ENCODE measurements around the gene FOXL1. TPM values are rescaled to one million over a fixed set of nuclear protein-coding genes. Genes with fewer than 3 reads are reported as not detected.

FOXL1 gene
- total RNA-seq, 2 experiments from 2014 or later = not detected

- Mint-ChIP-seq H3K27ac (no peak overlapping the region), H3K4me3 (no peak overlapping the region), H3K27me3 (peaks cover 24% of the 10 kb centered on the region), H3K36me3 (ENCODE audit: low read depth) (no peaks in the 10 kb centered on the region), H3K9me3 (no peaks in the 10 kb centered on the region), H3K4me1 (ENCODE audit: low read depth) (no peaks in the 10 kb centered on the region)
- Histone ChIP-seq H3K27me3 (ENCODE audit: control insufficient read depth in 1 of 2, insufficient read depth in 2 of 2, low read length in 2 of 2) (no peaks in the 10 kb centered on the region), H3K4me1 (ENCODE audit: insufficient read depth, low read length) (no peaks in the 10 kb centered on the region), H3K36me3 (ENCODE audit: insufficient read depth, low read length) (no peaks in the 10 kb centered on the region), H3K4me3 (ENCODE audit: low read length) (no peak overlapping the region), H3K27ac (ENCODE audit: low read depth in 1 of 2, low read length in 2 of 2) (no peak overlapping the region), H3K9me3 (ENCODE audit: control insufficient read depth in 1 of 2, insufficient read depth in 1 of 2, low read length in 2 of 2) (no peaks in the 10 kb centered on the region)
- intact Hi-C loops (cut with DNase I, micrococcal nuclease) = no loop called here
- ChIA-PET CTCF (no interaction called here), POLR2A (no interaction called here)
- DNase-seq (no peak), ATAC-seq (ENCODE audit: poor library complexity) (no peak)
- no peak for TF ChIP-seq CTCF (IDR thresholded peaks at IDR 0.05)
Observed at GRCh38 chr16:86630471-86630870, 52.1 kb downstream of the FOXL1 start.

- Mint-ChIP-seq H3K9me3 (no peaks in the 10 kb centered on the region), H3K27me3 (peaks cover 20% of the 10 kb centered on the region), H3K4me1 (ENCODE audit: low read depth) (no peaks in the 10 kb centered on the region), H3K27ac (no peak overlapping the region), H3K4me3 (no peak overlapping the region), H3K36me3 (ENCODE audit: low read depth) (no peaks in the 10 kb centered on the region)
- no peak for TF ChIP-seq CTCF (IDR thresholded peaks at IDR 0.05)
- Histone ChIP-seq H3K9me3 (ENCODE audit: control insufficient read depth in 1 of 2, insufficient read depth in 1 of 2, low read length in 2 of 2) (no peaks in the 10 kb centered on the region), H3K27me3 (ENCODE audit: control insufficient read depth in 1 of 2, insufficient read depth in 2 of 2, low read length in 2 of 2) (no peaks in the 10 kb centered on the region), H3K36me3 (ENCODE audit: insufficient read depth, low read length) (no peaks in the 10 kb centered on the region), H3K4me3 (ENCODE audit: low read length) (no peak overlapping the region), H3K4me1 (ENCODE audit: insufficient read depth, low read length) (no peaks in the 10 kb centered on the region), H3K27ac (ENCODE audit: low read depth in 1 of 2, low read length in 2 of 2) (no peak overlapping the region)
- ATAC-seq (ENCODE audit: poor library complexity) (no peak), DNase-seq (no peak)
- ChIA-PET CTCF (no interaction called here), POLR2A (no interaction called here)
- intact Hi-C loops (cut with DNase I, micrococcal nuclease) = no loop called here
Observed at GRCh38 chr16:86631444-86631843, 53.1 kb downstream of the FOXL1 start.

Other genes with a start within 250 kb of the FOXL1 start
- not detected for gene FOXF1, start 68.0 kb upstream of the FOXL1 start, total RNA-seq
- 1 to 10 TPM; 7.3 to 7.9 TPM for gene MTHFSD, start 23.3 kb upstream of the FOXL1 start, total RNA-seq
- under 1 TPM; 0.11 to 0.19 TPM for gene FOXC2, start 11.7 kb upstream of the FOXL1 start, total RNA-seq